Kidney (tissue), 14 donors: Measurements from ENCODE around the gene MYO15B. TPM values are rescaled to one million over a fixed set of nuclear protein-coding genes. Genes with fewer than 3 reads are reported as not detected.
"Not testable (repeated sequence)": the region's sequence is repeated elsewhere in the genome, so short reads cannot be mapped to it uniquely, and the experiment has no call there.

ENCODE experiments used
- DNase-seq, 5 donors: peaks; one replicate each; pipeline ENCODE4 v3.0.0-alpha.2; 2013 to 2020
- FAIRE-seq: peaks from 2 replicates; lab custom pipeline; 2012; peaks lifted over from hg19 to GRCh38; lab: Jason Lieb, UNC
- H3K27ac ChIP-seq, 2 donors: one replicate each; pipeline ENCODE4 v1.7.0; 2013; ENCODE audit warnings: low read depth in 2 of 2, low read length in 2 of 2, inconsistent platforms in 1 of 2
- H3K27me3 ChIP-seq: one replicate; pipeline ENCODE4 v1.7.1; 2013; ENCODE audit warnings: low read length, inconsistent platforms; ENCODE audit not compliant: control insufficient read depth, insufficient read depth
- H3K36me3 ChIP-seq, 3 donors: one replicate each; pipeline versions ENCODE4 v1.7.0 to v1.7.1; 2013; ENCODE audit warnings: low read length in 3 of 3, control low read depth in 1 of 3, inconsistent platforms in 1 of 3; ENCODE audit not compliant: insufficient read depth in 3 of 3, control insufficient read depth in 2 of 3
- H3K4me1 ChIP-seq, 3 donors: one replicate each; pipeline versions ENCODE4 v1.7.0 to v1.7.1; 2013; ENCODE audit warnings: low read length in 3 of 3, inconsistent platforms in 1 of 3, low read depth in 1 of 3; ENCODE audit not compliant: control insufficient read depth in 2 of 3, insufficient read depth in 2 of 3
- H3K4me3 ChIP-seq, 3 donors: one replicate each; pipeline versions ENCODE4 v1.7.0 to v1.8.1; 2013; ENCODE audit warnings: low read length in 3 of 3, control low read depth in 1 of 3, inconsistent platforms in 1 of 3
- H3K9ac ChIP-seq, 3 donors: one replicate each; pipeline versions ENCODE4 v1.7.0 to v1.7.1; 2013; ENCODE audit warnings: low read length in 3 of 3, control low read depth in 1 of 3, inconsistent platforms in 1 of 3
- H3K9me3 ChIP-seq, 3 donors: one replicate each; pipeline versions ENCODE4 v1.7.0 to v1.7.1; 2013; ENCODE audit warnings: low read length in 3 of 3, control low read depth in 1 of 3, inconsistent platforms in 1 of 3; ENCODE audit not compliant: control insufficient read depth in 2 of 3, insufficient read depth in 1 of 3
- CTCF ChIP-seq: IDR thresholded peaks from 3 replicates; pipeline ENCODE4 v1.5.1; 2012; ENCODE audit warnings: mild to moderate bottlenecking, moderate library complexity, borderline replicate concordance; ENCODE audit not compliant: insufficient read depth; ENCODE audit errors: extremely low read depth
- intact Hi-C: fragments of 100-400 bp; cut with DNase I; formaldehyde crosslinking; loops from one replicate; pipeline ENCODE4 v1.11.1; 2022
- polyA plus RNA-seq: library from polyadenylated mRNA; stranded (reverse); fragments of 350-450 nt; fragmentation: Illumina TruSeq; extraction: RNeasy Lipid Tissue Mini Kit (QIAGEN cat#74804); gene quantifications from one replicate; pipeline ENCODE4 v1.2.3, GENCODE V29; 2014; ENCODE audit warnings: low read depth, low replicate concordance; ENCODE audit not compliant: insufficient read depth
- total RNA-seq: library from RNA; stranded (reverse); fragmentation: NEBNext Ultra II Directional; extraction: Animal tissue kit (Norgen Biotek cat#: 25700); gene quantifications from one replicate; pipeline ENCODE4 v1.2.1, GENCODE V29; 2021
- donor health status: control.
- donor health status: control.
- donor health status: control.
- donor health status: control.
- donor health status: control.
- donor health status: DM: yes; HTN: yes; CAD: no.
- donor health status: Normal renal cell carcinoma (clear cell type).

Gene MYO15B
- total and polyA plus RNA-seq, 2 donors from 2014 or later, result 139 to 286 TPM

GRCh38 chr17:75576661-75577060, 10.9 kb upstream of the MYO15B start:
- Histone ChIP-seq H3K9ac (no peak overlapping the region), H3K4me3 (no peak overlapping the region), H3K4me1 (peaks cover 0 to 8% (median 2%) of the 10 kb centered on the region in 3 donors), H3K9me3 (no peaks in the 10 kb centered on the region), H3K27ac (no peak overlapping the region), H3K36me3 (peaks cover 0 to 2% (median 0%) of the 10 kb centered on the region in 3 donors), H3K27me3 (no peaks in the 10 kb centered on the region)
- DNase-seq (no peak), FAIRE-seq (no peak)
- intact Hi-C loops, result no loop called here
- TF ChIP-seq CTCF, result no peak

- H3K4me1 ChIP-seq, H3K27me3 ChIP-seq, H3K9ac ChIP-seq, H3K9me3 ChIP-seq, FAIRE-seq, H3K27ac ChIP-seq, H3K4me3 ChIP-seq, DNase-seq, intact Hi-C loops, H3K36me3 ChIP-seq: not testable (repeated sequence)
These were observed 6.4 kb upstream of the MYO15B start for GRCh38 chr17:75581121-75581725.

- intact Hi-C loops, H3K4me3 ChIP-seq, DNase-seq, H3K9me3 ChIP-seq, H3K27ac ChIP-seq, H3K36me3 ChIP-seq, H3K9ac ChIP-seq, FAIRE-seq, H3K27me3 ChIP-seq: not testable (repeated sequence)
- peaks cover 0 to 11% (median 8%) of the 10 kb centered on the region in 3 donors for H3K4me1 ChIP-seq
These were observed 4.4 kb upstream of the MYO15B start for GRCh38 chr17:75583197-75583596.

GRCh38 chr17:75584849-75585175, 2.8 kb upstream of the MYO15B start:
- no peak for TF ChIP-seq CTCF
- no peaks in the 10 kb centered on the region for H3K9me3 ChIP-seq
- FAIRE-seq (no peak), DNase-seq (no peak)
- H3K27me3 ChIP-seq, result no peaks in the 10 kb centered on the region
- H3K9ac ChIP-seq, result no peak overlapping the region
- intact Hi-C loops, result no loop called here
- H3K4me3 ChIP-seq, result no peak overlapping the region
- peaks cover 0 to 6% (median 3%) of the 10 kb centered on the region in 3 donors for H3K4me1 ChIP-seq
- no peaks in the 10 kb centered on the region for H3K36me3 ChIP-seq
- H3K27ac ChIP-seq, result no peak overlapping the region
